ENCODE data around the gene RYR1.

Gene RYR1

GRCh38 chr19:38448225-38448624, 14.7 kb downstream of the RYR1 start:
- TF ChIP-seq, protein P1, sequence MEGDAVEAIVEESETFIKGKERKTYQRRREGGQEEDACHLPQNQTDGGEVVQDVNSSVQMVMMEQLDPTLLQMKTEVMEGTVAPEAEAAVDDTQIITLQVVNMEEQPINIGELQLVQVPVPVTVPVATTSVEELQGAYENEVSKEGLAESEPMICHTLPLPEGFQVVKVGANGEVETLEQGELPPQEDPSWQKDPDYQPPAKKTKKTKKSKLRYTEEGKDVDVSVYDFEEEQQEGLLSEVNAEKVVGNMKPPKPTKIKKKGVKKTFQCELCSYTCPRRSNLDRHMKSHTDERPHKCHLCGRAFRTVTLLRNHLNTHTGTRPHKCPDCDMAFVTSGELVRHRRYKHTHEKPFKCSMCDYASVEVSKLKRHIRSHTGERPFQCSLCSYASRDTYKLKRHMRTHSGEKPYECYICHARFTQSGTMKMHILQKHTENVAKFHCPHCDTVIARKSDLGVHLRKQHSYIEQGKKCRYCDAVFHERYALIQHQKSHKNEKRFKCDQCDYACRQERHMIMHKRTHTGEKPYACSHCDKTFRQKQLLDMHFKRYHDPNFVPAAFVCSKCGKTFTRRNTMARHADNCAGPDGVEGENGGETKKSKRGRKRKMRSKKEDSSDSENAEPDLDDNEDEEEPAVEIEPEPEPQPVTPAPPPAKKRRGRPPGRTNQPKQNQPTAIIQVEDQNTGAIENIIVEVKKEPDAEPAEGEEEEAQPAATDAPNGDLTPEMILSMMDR (IDR thresholded peaks at IDR 0.05; ENCODE audit: low read depth, low read length): no peak
- no peak for TF ChIP-seq EZH2phosphoT487 (IDR thresholded peaks at IDR 0.05; ENCODE audit: low read depth)
- Histone ChIP-seq H3K79me2 (ENCODE audit: low read length) (no peaks in the 10 kb centered on the region), H3K36me3 (replicated peaks; ENCODE audit: low read depth, low read length) (peaks cover 13% of the 10 kb centered on the region), H3K27ac (ENCODE audit: low read length) (no peak overlapping the region), H3K4me3 (ENCODE audit: low read length) (no peak overlapping the region), H3K4me2 (ENCODE audit: low read length) (no peak overlapping the region), H4K20me1 (ENCODE audit: insufficient read depth, low read length) (no peaks in the 10 kb centered on the region), H3K4me1 (ENCODE audit: low read length) (no peaks in the 10 kb centered on the region), H3K27me3 (ENCODE audit: low read depth, low read length) (no peaks in the 10 kb centered on the region), H2AFZ (ENCODE audit: low read depth, low read length) (no peak overlapping the region), H3K9ac (ENCODE audit: low read length) (no peak overlapping the region), H3K9me3 (ENCODE audit: insufficient read depth, low read length) (no peaks in the 10 kb centered on the region)

DNA sequence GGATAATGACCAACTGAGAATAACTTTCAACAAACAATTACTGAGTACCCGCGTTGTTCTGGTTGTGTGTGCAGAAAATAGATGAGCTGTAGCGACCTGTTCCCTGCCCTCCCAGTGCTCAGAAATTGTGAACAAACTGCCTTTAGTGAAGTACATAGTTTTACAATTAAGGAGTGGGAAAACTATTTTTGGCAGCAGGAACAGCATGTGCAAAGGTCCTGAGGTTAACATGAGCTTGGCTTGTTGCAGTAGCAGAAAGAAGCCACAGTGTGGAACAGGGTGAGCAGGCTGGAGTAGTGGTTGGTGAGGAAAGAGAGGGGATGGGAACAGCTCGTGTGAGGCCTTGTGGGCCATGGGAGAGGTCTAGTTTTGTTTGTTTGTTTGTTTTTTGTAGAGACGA, 16.0 kb downstream of the RYR1 start:
- Histone ChIP-seq H3K4me3 (ENCODE audit: low read length) (no peak overlapping the region), H2AFZ (ENCODE audit: low read depth, low read length) (no peak overlapping the region), H3K9ac (ENCODE audit: low read length) (no peak overlapping the region), H3K27ac (ENCODE audit: low read length) (no peak overlapping the region), H4K20me1 (ENCODE audit: insufficient read depth, low read length) (no peaks in the 10 kb centered on the region), H3K79me2 (ENCODE audit: low read length) (no peaks in the 10 kb centered on the region), H3K27me3 (ENCODE audit: low read depth, low read length) (no peaks in the 10 kb centered on the region), H3K4me1 (ENCODE audit: low read length) (no peaks in the 10 kb centered on the region), H3K36me3 (replicated peaks; ENCODE audit: low read depth, low read length) (peaks cover 13% of the 10 kb centered on the region), H3K4me2 (ENCODE audit: low read length) (no peak overlapping the region), H3K9me3 (ENCODE audit: insufficient read depth, low read length) (no peaks in the 10 kb centered on the region)
- TF ChIP-seq, protein P1 (IDR thresholded peaks at IDR 0.05; ENCODE audit: low read depth, low read length): no peak
- no peak for TF ChIP-seq EZH2phosphoT487 (IDR thresholded peaks at IDR 0.05; ENCODE audit: low read depth)

DNA sequence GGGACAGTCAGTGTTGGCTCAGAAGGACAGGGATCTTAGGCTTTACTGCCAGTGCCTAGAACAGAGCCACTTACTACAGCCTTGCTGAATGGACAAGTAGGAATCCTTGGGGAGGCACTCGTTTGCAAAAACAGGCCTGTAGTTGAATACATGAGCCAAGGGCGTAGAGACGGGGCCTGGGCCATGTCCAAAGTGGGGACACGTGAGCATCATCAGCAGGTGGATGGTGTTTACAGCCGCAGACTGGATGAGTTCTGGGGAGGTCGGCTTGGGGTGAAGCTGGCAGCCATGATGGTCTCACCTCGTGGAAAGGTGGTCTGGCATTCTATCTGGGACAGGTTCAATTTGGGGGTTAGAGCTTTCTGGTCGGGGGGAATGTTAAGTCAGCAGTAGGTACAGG, 17.5 kb downstream of the RYR1 start:
- Histone ChIP-seq H3K4me3 (ENCODE audit: low read length) (no peak overlapping the region), H3K36me3 (replicated peaks; ENCODE audit: low read depth, low read length) (peaks cover 13% of the 10 kb centered on the region), H4K20me1 (ENCODE audit: insufficient read depth, low read length) (peaks cover 4% of the 10 kb centered on the region; the same call in 1 of the 2 replicates), H3K4me1 (ENCODE audit: low read length) (no peaks in the 10 kb centered on the region), H3K9me3 (ENCODE audit: insufficient read depth, low read length) (no peaks in the 10 kb centered on the region), H2AFZ (ENCODE audit: low read depth, low read length) (no peak overlapping the region), H3K79me2 (ENCODE audit: low read length) (no peaks in the 10 kb centered on the region), H3K27me3 (ENCODE audit: low read depth, low read length) (no peaks in the 10 kb centered on the region), H3K27ac (ENCODE audit: low read length) (no peak overlapping the region), H3K4me2 (ENCODE audit: low read length) (no peak overlapping the region), H3K9ac (ENCODE audit: low read length) (no peak overlapping the region)
- TF ChIP-seq, protein P1 (IDR thresholded peaks at IDR 0.05; ENCODE audit: low read depth, low read length): no peak
- no peak for TF ChIP-seq EZH2phosphoT487 (IDR thresholded peaks at IDR 0.05; ENCODE audit: low read depth)

DNA sequence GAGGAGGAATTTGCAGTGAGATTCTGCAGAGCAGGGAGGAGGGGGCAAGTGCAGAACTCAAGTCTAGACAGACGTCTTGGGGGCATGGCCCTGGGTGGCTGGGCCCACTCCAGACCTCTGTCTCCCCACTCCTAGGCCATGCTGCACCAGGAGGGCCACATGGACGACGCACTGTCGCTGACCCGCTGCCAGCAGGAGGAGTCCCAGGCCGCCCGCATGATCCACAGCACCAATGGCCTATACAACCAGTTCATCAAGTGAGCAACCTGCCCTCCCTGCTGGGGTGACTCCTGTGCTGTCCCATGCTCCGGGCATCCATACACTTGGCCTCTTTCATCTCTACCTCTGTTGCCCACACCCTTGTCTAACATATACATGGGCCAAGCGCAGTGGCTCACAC, 18.1 kb downstream of the RYR1 start:
- Histone ChIP-seq H3K4me1 (ENCODE audit: low read length) (no peaks in the 10 kb centered on the region), H2AFZ (ENCODE audit: low read depth, low read length) (no peak overlapping the region), H3K9ac (ENCODE audit: low read length) (no peak overlapping the region), H3K36me3 (replicated peaks; ENCODE audit: low read depth, low read length) (peaks cover 10% of the 10 kb centered on the region), H4K20me1 (ENCODE audit: insufficient read depth, low read length) (peaks cover 4% of the 10 kb centered on the region; the same call in 1 of the 2 replicates), H3K4me3 (ENCODE audit: low read length) (no peak overlapping the region), H3K4me2 (ENCODE audit: low read length) (no peak overlapping the region), H3K27me3 (ENCODE audit: low read depth, low read length) (no peaks in the 10 kb centered on the region), H3K9me3 (ENCODE audit: insufficient read depth, low read length) (no peaks in the 10 kb centered on the region), H3K27ac (ENCODE audit: low read length) (no peak overlapping the region), H3K79me2 (ENCODE audit: low read length) (no peaks in the 10 kb centered on the region)
- no peak for TF ChIP-seq EZH2phosphoT487 (IDR thresholded peaks at IDR 0.05; ENCODE audit: low read depth)
- TF ChIP-seq, protein P1 (IDR thresholded peaks at IDR 0.05; ENCODE audit: low read depth, low read length): no peak

All from OCI-LY3 (cell line).